ENCODE data around the gene P2RY2. TPM values are rescaled to one million over a fixed set of nuclear protein-coding genes. Genes with fewer than 3 reads are reported as not detected.

P2RY2 gene
- total and polyA plus RNA-seq, 9 of the 15 experiments (the other 6 are each of a cell fraction or from before 2014, with no cell fraction given): not detected

- TF ChIP-seq CTCF (IDR thresholded peaks at IDR 0.05 in 2 of 3, conservative IDR thresholded peaks at IDR 0.05 in 1 of 3; ENCODE audit: insufficient read depth in 2 of 3, low read depth in 1 of 3, low read length in 3 of 3) (peak; percentile 73 to 89 (median 77)), SMC3 (conservative IDR thresholded peaks at IDR 0.05; ENCODE audit: insufficient read depth, low read depth, low read length) (peak; percentile 75), PML (IDR thresholded peaks at IDR 0.05; ENCODE audit: low read length) (no peak), CTBP1 (IDR thresholded peaks at IDR 0.05; ENCODE audit: borderline replicate concordance) (peak; percentile 21; the same call in 1 of the 2 replicates), BRF2 (IDR thresholded peaks at IDR 0.05; ENCODE audit: borderline replicate concordance, insufficient read depth, insufficient read length) (no peak), ZKSCAN3 (CRISPR knock-in tag; IDR thresholded peaks at IDR 0.05) (no peak), RAD21 (CRISPR knock-in tag; conservative IDR thresholded peaks at IDR 0.05 in 1 of 2, IDR thresholded peaks at IDR 0.05 in 1 of 2) (peak in 1 of 2 experiments; percentile 74; a peak in 2 of 4 replicates), BCL6 (CRISPR knock-in tag; IDR thresholded peaks at IDR 0.05) (no peak), KLF16 (IDR thresholded peaks at IDR 0.05) (no peak), GATAD2A (IDR thresholded peaks at IDR 0.05) (no peak), L3MBTL2 (IDR thresholded peaks at IDR 0.05) (0 out of 2 replicates have a peak, but pooled peaks have one; percentile 12), BCOR (IDR thresholded peaks at IDR 0.05) (peak; percentile 45; the same call in 1 of the 2 replicates)
These were observed 18.8 kb downstream of the P2RY2 start (continued) for GRCh38 chr11:73236854-73237253.

All from K562 (cell line).